GM23248 (cell line): Measurements from ENCODE around the gene ALOX5. TPM values are rescaled to one million over a fixed set of nuclear protein-coding genes. Genes with fewer than 3 reads are reported as not detected.

ENCODE experiments used
- DNase-seq: peaks from one replicate; pipeline ENCODE4 v3.0.0-alpha.2; 2015
- H2AFZ ChIP-seq: fragments of 200-600 bp; sonication (generic); 2 replicates; pipeline ENCODE4 v1.6.1; 2016; ENCODE audit warnings: antibody characterized with exemption
- H3F3A ChIP-seq: fragments of 200-600 bp; sonication (generic); 2 replicates; pipeline ENCODE4 v1.6.1; 2016; ENCODE audit warnings: mild to moderate bottlenecking, antibody characterized with exemption, mixed run types; ENCODE audit not compliant: insufficient read depth
- H3K27ac ChIP-seq: fragments of 200-600 bp; sonication (generic); 2 replicates; pipeline ENCODE4 v1.5.1; 2016; ENCODE audit warnings: mild to moderate bottlenecking
- H3K27me3 ChIP-seq: fragments of 200-600 bp; sonication (generic); replicated peaks from 2 replicates; pipeline ENCODE4 v1.6.1; 2016; ENCODE audit warnings: mild to moderate bottlenecking; ENCODE audit not compliant: insufficient read depth
- H3K36me3 ChIP-seq: fragments of 200-600 bp; sonication (generic); 2 replicates; pipeline ENCODE4 v1.6.1; 2016; ENCODE audit warnings: low read depth, mild to moderate bottlenecking
- H3K4me1 ChIP-seq: fragments of 200-600 bp; sonication (generic); 2 replicates; pipeline ENCODE4 v1.6.1; 2016; ENCODE audit warnings: mild to moderate bottlenecking; ENCODE audit not compliant: insufficient read depth
- H3K4me2 ChIP-seq: fragments of 200-600 bp; sonication (generic); one replicate; pipeline ENCODE4 v1.6.1; 2016; ENCODE audit warnings: mild to moderate bottlenecking; ENCODE audit not compliant: unreplicated experiment
- H3K4me3 ChIP-seq: fragments of 200-600 bp; sonication (generic); 2 replicates; pipeline ENCODE4 v1.5.1; 2016; ENCODE audit warnings: mild to moderate bottlenecking
- H3K79me2 ChIP-seq: fragments of 200-600 bp; sonication (generic); 2 replicates; pipeline ENCODE4 v1.6.1; 2016; ENCODE audit warnings: mild to moderate bottlenecking; ENCODE audit not compliant: insufficient read depth
- H3K9ac ChIP-seq: fragments of 200-600 bp; sonication (generic); 2 replicates; pipeline ENCODE4 v1.6.1; 2016; ENCODE audit warnings: mild to moderate bottlenecking
- H3K9me2 ChIP-seq: fragments of 200-600 bp; sonication (generic); 2 replicates; pipeline ENCODE4 v1.6.1; 2016; ENCODE audit warnings: mixed run types, mild to moderate bottlenecking, moderate library complexity; ENCODE audit not compliant: insufficient read depth
- H3K9me3 ChIP-seq: fragments of 200-600 bp; sonication (generic); one replicate; pipeline ENCODE4 v1.6.1; 2017; ENCODE audit warnings: low read depth
- H4K20me1 ChIP-seq: fragments of 200-600 bp; sonication (generic); 2 replicates; pipeline ENCODE4 v1.6.0; 2016; ENCODE audit not compliant: insufficient read depth
- EZH2 ChIP-seq: fragments of 200-600 bp; sonication (generic); IDR thresholded peaks from 2 replicates; pipeline ENCODE4 v1.6.1; 2018; ENCODE audit warnings: antibody characterized with exemption, mild to moderate bottlenecking; ENCODE audit not compliant: insufficient read depth, poor library complexity, severe bottlenecking
- EZH2phosphoT487 ChIP-seq: fragments of 200-600 bp; sonication (generic); IDR thresholded peaks from 2 replicates; pipeline ENCODE4 v1.6.1; 2018; ENCODE audit warnings: antibody characterized with exemption, moderate library complexity, mild to moderate bottlenecking, low read depth; ENCODE audit not compliant: insufficient read depth
- WGBS, 2 experiments: methylation state at CpG; one replicate each; pipeline ENCODE4 v1.1.6; 2015 to 2017; ENCODE audit warnings: low lambda C conversion rate in 2 of 2, low coverage in 1 of 2; ENCODE audit errors: missing lambda C conversion rate in 2 of 2; 5-methylcytosine and 5-hydroxymethylcytosine counted together
- in situ Hi-C: fragments of 300-500 bp; cut with MboI; formaldehyde crosslinking; loops from 2 replicates; pipeline ENCODE4 v1.15.0; 2020
- polyA plus RNA-seq: library from polyadenylated mRNA; unstranded; fragments of >200 nt; fragmentation: Nextera tagmentation; extraction: Ambion mirVana; gene quantifications from 2 replicates; pipeline ENCODE4 v1.2.1, GENCODE V29; 2016
- total RNA-seq: library from RNA; depleted of rRNA; stranded (reverse); fragments of >200 nt; shearing (Covaris generic); gene quantifications from 2 replicates; pipeline ENCODE4 v1.2.3, GENCODE V29; 2014

Gene ALOX5
- total and polyA plus RNA-seq, 2 experiments from 2014 or later = not detected

DNA sequence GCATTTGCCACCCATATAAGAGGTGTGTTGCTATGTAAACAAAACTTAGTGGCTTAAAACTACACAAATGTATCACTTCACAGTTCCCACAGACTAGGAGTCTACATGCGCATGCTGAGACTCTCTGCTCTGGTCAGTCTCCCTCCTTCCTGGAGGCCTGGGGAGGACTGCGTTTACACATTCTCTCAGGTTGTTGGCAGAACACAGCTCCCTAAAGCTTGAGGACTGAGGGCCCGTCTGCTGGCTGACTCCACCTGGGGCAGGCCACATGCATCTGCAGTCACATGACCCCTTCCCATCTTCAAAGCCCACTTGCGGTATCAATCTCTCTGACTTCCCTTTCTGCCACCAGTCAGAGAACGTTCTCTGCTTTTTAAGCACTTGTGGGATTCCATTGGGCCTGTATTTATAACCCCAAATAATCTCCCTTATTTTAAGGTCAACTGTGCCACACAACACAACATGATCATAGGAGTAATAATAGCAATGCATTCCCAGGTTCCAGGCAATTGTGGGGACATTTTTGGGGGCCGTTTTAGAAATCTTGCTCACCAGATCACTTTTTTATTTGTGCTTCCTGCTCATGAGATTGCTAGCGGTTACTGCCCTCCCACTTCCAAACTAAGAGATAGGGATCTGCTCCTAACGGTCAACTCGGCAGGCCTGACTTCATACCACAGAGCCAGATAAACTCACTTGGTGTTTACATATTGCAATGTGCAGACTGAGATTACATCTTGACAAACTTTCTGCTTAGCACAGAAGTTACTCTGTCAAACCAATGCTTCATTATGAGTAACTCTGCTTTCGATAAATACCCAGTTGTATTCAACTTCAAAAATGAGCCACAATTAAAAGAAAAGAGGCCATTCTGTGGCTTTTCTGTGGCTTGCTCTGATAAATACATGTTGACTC, 96.3 kb downstream of the ALOX5 start:
- no peaks in the 10 kb centered on the region for H3K79me2 ChIP-seq
- no peak overlapping the region for H3K4me3 ChIP-seq
- no peak overlapping the region for H3K27ac ChIP-seq
- no peaks in the 10 kb centered on the region for H4K20me1 ChIP-seq
- no peaks in the 10 kb centered on the region for H3K36me3 ChIP-seq
- no peak for TF ChIP-seq EZH2
- TF ChIP-seq EZH2phosphoT487 = no peak
- H3F3A ChIP-seq = no peaks in the 10 kb centered on the region; the same call in 1 of the 2 replicates
- DNase-seq = peak; percentile 47
- H3K9me2 ChIP-seq = no peaks in the 10 kb centered on the region
- H3K4me1 ChIP-seq = no peaks in the 10 kb centered on the region
- H2AFZ ChIP-seq = no peak overlapping the region
- H3K9ac ChIP-seq = no peak overlapping the region
- H3K4me2 ChIP-seq = no peak overlapping the region
- H3K27me3 ChIP-seq = no peaks in the 10 kb centered on the region
- WGBS, 2 experiments = 58 to 64% methylated on average over 10 of the region's 10 CpGs
- in situ Hi-C loops = no loop called here
- H3K9me3 ChIP-seq = no peaks in the 10 kb centered on the region

DNA sequence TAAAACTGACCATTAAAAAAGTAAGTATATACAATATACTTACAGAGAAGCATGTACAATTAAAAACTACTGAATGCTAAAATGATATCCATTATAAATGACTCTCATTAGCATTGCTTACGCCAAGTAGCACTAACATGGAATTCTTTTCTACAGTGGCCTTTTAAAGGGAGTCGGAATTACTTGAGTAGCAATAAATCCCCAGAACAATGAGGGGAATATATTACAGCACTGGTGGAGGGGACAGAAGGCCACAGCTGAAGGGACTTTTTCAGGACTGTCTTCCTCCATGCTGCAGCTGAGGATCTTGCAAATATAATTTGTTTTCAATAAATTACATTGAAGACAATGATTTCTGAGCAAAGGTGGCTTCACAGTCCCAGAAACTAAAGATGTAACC, 97.0 kb downstream of the ALOX5 start:
- Histone ChIP-seq H3K4me1 (no peaks in the 10 kb centered on the region), H3K79me2 (peaks cover 5% of the 10 kb centered on the region; the same call in 1 of the 2 replicates), H2AFZ (no peak overlapping the region), H3K27me3 (no peaks in the 10 kb centered on the region), H3K36me3 (no peaks in the 10 kb centered on the region), H3K9me2 (no peaks in the 10 kb centered on the region), H4K20me1 (no peaks in the 10 kb centered on the region), H3K4me3 (no peak overlapping the region), H3K9me3 (no peaks in the 10 kb centered on the region), H3K9ac (no peak overlapping the region), H3K27ac (no peak overlapping the region), H3K4me2 (no peak overlapping the region), H3F3A (no peaks in the 10 kb centered on the region; the same call in 1 of the 2 replicates)
- no peak for DNase-seq
- WGBS, 2 experiments = 94 to 96% methylated on average over 2 of the region's 2 CpGs
- in situ Hi-C loops = no loop called here
- TF ChIP-seq EZH2 = no peak
- TF ChIP-seq EZH2phosphoT487 = no peak

DNA sequence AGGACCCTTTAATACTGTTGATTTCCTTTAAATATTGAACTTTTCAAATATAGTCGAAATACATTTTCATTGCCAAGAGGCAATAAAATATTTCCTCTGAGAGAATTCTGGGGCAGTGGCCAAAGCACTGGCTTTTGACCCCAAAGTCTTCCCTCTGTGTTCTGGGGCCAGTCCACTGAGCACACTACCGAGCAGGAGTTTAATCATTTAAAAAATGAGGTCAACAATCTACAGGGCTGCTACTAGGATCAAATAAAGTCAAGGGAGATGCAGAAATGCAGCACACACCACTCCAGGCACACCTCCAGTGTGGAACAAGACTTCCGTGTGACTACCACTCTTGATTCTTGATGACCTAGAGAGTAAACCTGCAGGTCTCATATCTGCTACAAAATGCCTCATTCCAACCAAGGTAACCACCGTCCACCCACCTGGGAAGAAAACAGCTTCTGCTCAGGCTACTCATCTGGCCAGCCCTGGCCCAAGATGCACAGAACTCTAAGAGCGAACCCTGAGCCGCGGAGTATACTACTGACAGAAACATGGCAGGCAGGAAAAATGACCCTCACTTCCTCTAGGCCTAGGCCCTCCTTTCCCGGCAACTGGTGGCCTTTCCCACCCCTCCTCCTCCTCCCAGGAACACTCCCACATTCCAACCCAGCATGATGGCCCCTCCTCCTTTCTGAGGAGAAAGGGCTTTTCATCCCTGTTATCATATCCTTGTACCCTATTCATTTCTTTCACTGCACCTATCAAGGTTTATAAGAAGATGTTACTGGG, 97.7 kb downstream of the ALOX5 start:
- Histone ChIP-seq H3K79me2 (peaks cover 8% of the 10 kb centered on the region; the same call in 1 of the 2 replicates), H3K27ac (no peak overlapping the region), H2AFZ (no peak overlapping the region), H3K4me2 (no peak overlapping the region), H4K20me1 (no peaks in the 10 kb centered on the region), H3K9me2 (no peaks in the 10 kb centered on the region), H3K9ac (no peak overlapping the region), H3K27me3 (no peaks in the 10 kb centered on the region), H3K4me3 (no peak overlapping the region), H3F3A (no peaks in the 10 kb centered on the region; the same call in 1 of the 2 replicates), H3K9me3 (no peaks in the 10 kb centered on the region), H3K36me3 (no peaks in the 10 kb centered on the region), H3K4me1 (no peaks in the 10 kb centered on the region)
- TF ChIP-seq EZH2 = no peak
- in situ Hi-C loops = no loop called here
- 68 to 70% methylated on average over 8 of the region's 8 CpGs for WGBS, 2 experiments
- no peak for DNase-seq

DNA sequence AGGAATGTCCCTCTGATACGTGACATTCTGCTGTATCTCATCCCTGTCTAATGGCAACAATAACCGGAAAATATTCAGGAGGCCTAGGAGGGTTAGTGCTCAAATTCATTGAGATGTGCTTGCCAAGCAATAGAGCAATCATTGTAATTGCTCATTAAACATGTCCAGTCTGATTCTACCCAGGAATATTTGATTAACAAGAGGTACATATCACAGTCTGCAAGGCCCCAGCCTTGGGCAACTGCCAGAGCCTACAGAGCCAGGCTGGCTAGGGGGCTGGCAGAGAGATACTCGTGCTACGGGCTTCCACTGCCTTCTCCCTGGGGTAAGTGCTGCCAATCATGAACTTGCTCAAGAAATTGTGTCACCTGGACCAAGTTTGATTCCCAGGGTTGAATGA, 99.1 kb downstream of the ALOX5 start:
- Histone ChIP-seq H4K20me1 (no peaks in the 10 kb centered on the region), H3K27me3 (no peaks in the 10 kb centered on the region), H3K27ac (no peak overlapping the region), H3K4me3 (no peak overlapping the region), H3K36me3 (no peaks in the 10 kb centered on the region), H3K4me2 (no peak overlapping the region), H3F3A (no peaks in the 10 kb centered on the region; the same call in 1 of the 2 replicates), H3K9me3 (no peaks in the 10 kb centered on the region), H2AFZ (no peak overlapping the region), H3K79me2 (peaks cover 8% of the 10 kb centered on the region; the same call in 1 of the 2 replicates), H3K4me1 (no peaks in the 10 kb centered on the region), H3K9me2 (no peaks in the 10 kb centered on the region), H3K9ac (no peak overlapping the region)
- WGBS, 2 experiments = 88 to 94% methylated on average over 4 of the region's 4 CpGs
- no peak for DNase-seq
- in situ Hi-C loops = no loop called here
- TF ChIP-seq EZH2 = no peak
- no peak for TF ChIP-seq EZH2phosphoT487
